ENCODE results near the gene BICC1. TPM values are rescaled to one million over a fixed set of nuclear protein-coding genes. Genes with fewer than 3 reads are reported as not detected.

Gene BICC1
- total and polyA plus RNA-seq, 2 of the 13 experiments (the other 11 are each of a cell fraction or from before 2014, with no cell fraction given) = 0.18 to 1.5 TPM

GRCh38 chr10:58723966-58724365 lies 211.3 kb downstream of the BICC1 start:
- Histone ChIP-seq H3K4me1 (ENCODE audit: insufficient read depth, low read length) (no peaks in the 10 kb centered on the region), H3K27me3 (ENCODE audit: control insufficient read depth in 1 of 2, insufficient read depth in 2 of 2, low read length in 2 of 2) (no peaks in the 10 kb centered on the region), H4K20me1 (ENCODE audit: insufficient read depth, low read length) (no peaks in the 10 kb centered on the region; the same call in 1 of the 2 replicates), H3K9me3 (ENCODE audit: low read length) (no peaks in the 10 kb centered on the region), H3K36me3 (replicated peaks in 1 of 2; ENCODE audit: control insufficient read depth in 1 of 2, insufficient read depth in 2 of 2, low read length in 2 of 2) (no peaks in the 10 kb centered on the region), H3K27ac (ENCODE audit: extremely low read length, insufficient read depth, low read length) (no peak overlapping the region), H3K9ac (ENCODE audit: insufficient read depth, low read depth, low read length) (no peak overlapping the region), H3K4me3 (replicated peaks in 1 of 3; ENCODE audit: insufficient read depth in 1 of 3, low read depth in 2 of 3, low read length in 3 of 3) (no peak overlapping the region), H3K4me2 (ENCODE audit: low read depth, low read length) (no peak overlapping the region), H2AFZ (ENCODE audit: low read length) (no peak overlapping the region), H3K79me2 (ENCODE audit: insufficient read depth, low read length) (no peaks in the 10 kb centered on the region)
- intact Hi-C loops (cut with micrococcal nuclease; ENCODE audit: unreplicated experiment) = no loop called here
- ChIA-PET POLR2A (no interaction called here), CTCF (ENCODE audit: low intra/inter-chr PET ratio, low total read pairs) (no interaction called here)
- no TSS peak for BruUV-seq (replicated peaks)
- ATAC-seq (no peak), DNase-seq (ENCODE audit: low spot score) (no peak), FAIRE-seq (no peak)
- TF ChIP-seq HMG20B (CRISPR knock-in tag; conservative IDR thresholded peaks at IDR 0.05) = no peak
- no peak for TF ChIP-seq THAP11 (CRISPR knock-in tag; IDR thresholded peaks at IDR 0.05)
- no peak for TF ChIP-seq JUND (CRISPR knock-in tag; IDR thresholded peaks at IDR 0.05)
- TF ChIP-seq CEBPB (IDR thresholded peaks at IDR 0.05; ENCODE audit: borderline replicate concordance, low read depth, low read length) = 0 out of 2 replicates have a peak, but pooled peaks have one; percentile 13
- in situ Hi-C loops (cut with HindIII; ENCODE audit: extremely low pct_ligation_motif_present, low pct_unique_long_range_greater_than_20kb) = no loop called here
- 92% methylated on average over 1 of the region's 1 CpG for WGBS (ENCODE audit: low lambda C conversion rate)

- no peak for ATAC-seq
- Histone ChIP-seq H3K4me3 (replicated peaks in 1 of 3; ENCODE audit: insufficient read depth in 1 of 3, low read depth in 2 of 3, low read length in 3 of 3) (no peak overlapping the region), H4K20me1 (ENCODE audit: insufficient read depth, low read length) (no peaks in the 10 kb centered on the region; the same call in 1 of the 2 replicates), H2AFZ (ENCODE audit: low read length) (no peak overlapping the region), H3K27ac (ENCODE audit: extremely low read length, insufficient read depth, low read length) (no peak overlapping the region), H3K4me2 (ENCODE audit: low read depth, low read length) (no peak overlapping the region), H3K36me3 (replicated peaks in 1 of 2; ENCODE audit: control insufficient read depth in 1 of 2, insufficient read depth in 2 of 2, low read length in 2 of 2) (no peaks in the 10 kb centered on the region), H3K9me3 (ENCODE audit: low read length) (peaks cover under 1% of the 10 kb centered on the region; the same call in 1 of the 2 replicates), H3K27me3 (ENCODE audit: control insufficient read depth in 1 of 2, insufficient read depth in 2 of 2, low read length in 2 of 2) (no peaks in the 10 kb centered on the region), H3K4me1 (ENCODE audit: insufficient read depth, low read length) (no peaks in the 10 kb centered on the region), H3K79me2 (ENCODE audit: insufficient read depth, low read length) (no peaks in the 10 kb centered on the region), H3K9ac (ENCODE audit: insufficient read depth, low read depth, low read length) (no peak overlapping the region)
- ChIA-PET CTCF (ENCODE audit: low intra/inter-chr PET ratio, low total read pairs) (no interaction called here), POLR2A (no interaction called here)
- intact Hi-C loops (cut with micrococcal nuclease; ENCODE audit: unreplicated experiment) (no loop called here), in situ Hi-C loops (cut with HindIII; ENCODE audit: extremely low pct_ligation_motif_present, low pct_unique_long_range_greater_than_20kb) (no loop called here)
- no peak for DNase-seq (ENCODE audit: low spot score)
- no peak for TF ChIP-seq NRL (CRISPR knock-in tag; IDR thresholded peaks at IDR 0.05; ENCODE audit: borderline replicate concordance)
- TF ChIP-seq SMARCC2 (IDR thresholded peaks at IDR 0.05) = no peak
- TF ChIP-seq KLF12 (CRISPR knock-in tag; IDR thresholded peaks at IDR 0.05; ENCODE audit: borderline replicate concordance) = no peak
- no peak for TF ChIP-seq FOXA1 (IDR thresholded peaks at IDR 0.05)
- no peak for TF ChIP-seq FOXA1 (CRISPR knock-in tag; IDR thresholded peaks at IDR 0.05)
- TF ChIP-seq HCFC1 (IDR thresholded peaks at IDR 0.05; ENCODE audit: low read depth, low read length) = no peak
- TF ChIP-seq NAIF1 (CRISPR knock-in tag; IDR thresholded peaks at IDR 0.05; ENCODE audit: borderline replicate concordance) = no peak
- no peak for TF ChIP-seq ZNF614 (CRISPR knock-in tag; IDR thresholded peaks at IDR 0.05; ENCODE audit: borderline replicate concordance)
- no peak for FAIRE-seq
- no TSS peak for BruUV-seq (replicated peaks)
- 91% methylated on average over 5 of the region's 5 CpGs for WGBS (ENCODE audit: low lambda C conversion rate)
Measured at GRCh38 chr10:58724781-58725180, 212.1 kb downstream of the BICC1 start.
